ENCODE results near the gene KLRD1. TPM values are rescaled to one million over a fixed set of nuclear protein-coding genes. Genes with fewer than 3 reads are reported as not detected.
"Not testable (repeated sequence)": the region's sequence is repeated elsewhere in the genome, so short reads cannot be mapped to it uniquely, and the experiment has no call there.

Gene KLRD1
- total RNA-seq, 2 donors from 2014 or later: 0.32 to 0.40 TPM

DNA sequence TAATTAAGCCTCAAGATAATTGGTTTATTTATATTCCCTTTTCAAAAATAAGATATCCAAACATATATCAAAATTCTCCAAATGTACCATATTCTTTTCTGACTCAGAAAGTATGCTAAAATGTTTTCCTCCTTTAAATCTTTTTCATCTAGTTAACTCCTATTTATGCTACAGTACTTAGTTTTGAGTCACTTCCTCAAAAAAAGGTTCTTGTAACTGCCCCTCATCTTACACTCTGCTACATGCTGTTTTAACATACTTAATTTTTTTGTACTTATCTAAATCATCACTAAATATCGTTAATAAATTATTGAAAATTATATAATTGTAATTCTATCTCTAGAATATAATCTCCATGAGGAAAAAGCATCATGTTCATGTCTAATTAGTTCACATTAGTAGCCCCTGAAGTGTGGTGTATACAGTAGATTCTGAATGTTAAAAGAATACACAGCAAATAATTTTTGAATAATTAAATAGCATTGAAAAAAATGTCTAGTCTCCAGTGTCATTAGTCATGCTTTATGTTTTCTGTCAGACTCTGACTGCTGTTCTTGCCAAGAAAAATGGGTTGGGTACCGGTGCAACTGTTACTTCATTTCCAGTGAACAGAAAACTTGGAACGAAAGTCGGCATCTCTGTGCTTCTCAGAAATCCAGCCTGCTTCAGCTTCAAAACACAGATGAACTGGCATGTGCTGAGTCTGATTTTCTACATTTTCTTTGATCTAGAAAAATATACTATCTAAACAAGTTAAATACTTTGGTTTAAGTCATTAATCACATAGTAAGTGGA is 3.5 kb downstream of the KLRD1 start:
- Histone ChIP-seq H3K4me3 (no peak overlapping the region), H3K9me3 (no peaks in the 10 kb centered on the region), H3K27ac (no peak overlapping the region), H3K36me3 (no peaks in the 10 kb centered on the region), H3K27me3 (replicated peaks; ENCODE audit: insufficient read depth) (no peaks in the 10 kb centered on the region), H3K4me1 (replicated peaks) (no peaks in the 10 kb centered on the region)
- TF ChIP-seq POLR2A (IDR thresholded peaks at IDR 0.05) (no peak), POLR2AphosphoS5 (IDR thresholded peaks at IDR 0.05) (no peak)
- TF ChIP-seq, protein P1, sequence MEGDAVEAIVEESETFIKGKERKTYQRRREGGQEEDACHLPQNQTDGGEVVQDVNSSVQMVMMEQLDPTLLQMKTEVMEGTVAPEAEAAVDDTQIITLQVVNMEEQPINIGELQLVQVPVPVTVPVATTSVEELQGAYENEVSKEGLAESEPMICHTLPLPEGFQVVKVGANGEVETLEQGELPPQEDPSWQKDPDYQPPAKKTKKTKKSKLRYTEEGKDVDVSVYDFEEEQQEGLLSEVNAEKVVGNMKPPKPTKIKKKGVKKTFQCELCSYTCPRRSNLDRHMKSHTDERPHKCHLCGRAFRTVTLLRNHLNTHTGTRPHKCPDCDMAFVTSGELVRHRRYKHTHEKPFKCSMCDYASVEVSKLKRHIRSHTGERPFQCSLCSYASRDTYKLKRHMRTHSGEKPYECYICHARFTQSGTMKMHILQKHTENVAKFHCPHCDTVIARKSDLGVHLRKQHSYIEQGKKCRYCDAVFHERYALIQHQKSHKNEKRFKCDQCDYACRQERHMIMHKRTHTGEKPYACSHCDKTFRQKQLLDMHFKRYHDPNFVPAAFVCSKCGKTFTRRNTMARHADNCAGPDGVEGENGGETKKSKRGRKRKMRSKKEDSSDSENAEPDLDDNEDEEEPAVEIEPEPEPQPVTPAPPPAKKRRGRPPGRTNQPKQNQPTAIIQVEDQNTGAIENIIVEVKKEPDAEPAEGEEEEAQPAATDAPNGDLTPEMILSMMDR (IDR thresholded peaks at IDR 0.05): no peak
- no peak for DNase-seq (ENCODE audit: low spot score)
- intact Hi-C loops (cut with DNase I): no loop called here
- 33% methylated on average over 4 of the region's 4 CpGs for WGBS

DNA sequence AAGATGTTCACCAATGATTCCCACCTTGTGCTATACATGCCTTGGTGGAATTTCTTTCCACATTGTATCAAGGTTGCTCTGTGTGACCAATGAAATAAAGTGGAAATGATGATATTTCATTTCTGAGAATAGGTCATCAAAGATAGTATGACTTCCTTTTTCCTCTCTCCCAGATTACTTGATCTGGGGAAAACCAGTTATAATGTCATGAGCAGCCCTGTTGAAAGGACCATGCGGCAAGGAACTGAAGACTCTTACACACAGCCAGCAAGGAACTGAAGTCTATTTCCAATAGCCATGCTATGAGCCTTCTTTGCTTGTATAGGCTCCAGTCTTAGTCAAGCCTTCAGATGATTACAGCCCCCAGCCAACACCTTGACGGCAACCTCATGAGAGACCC is 11.7 kb downstream of the KLRD1 start:
- WGBS: 98% methylated on average over 2 of the region's 2 CpGs
- intact Hi-C loops (cut with DNase I): no loop called here
- TF ChIP-seq, protein P1 (IDR thresholded peaks at IDR 0.05): no peak
- no peak for TF ChIP-seq POLR2A (IDR thresholded peaks at IDR 0.05)
- no peak for TF ChIP-seq POLR2AphosphoS5 (IDR thresholded peaks at IDR 0.05)
- DNase-seq (ENCODE audit: low spot score): no peak
- Histone ChIP-seq H3K9me3 (no peaks in the 10 kb centered on the region), H3K36me3 (no peaks in the 10 kb centered on the region), H3K4me3 (no peak overlapping the region), H3K27ac (no peak overlapping the region), H3K27me3 (replicated peaks; ENCODE audit: insufficient read depth) (no peaks in the 10 kb centered on the region), H3K4me1 (replicated peaks) (no peaks in the 10 kb centered on the region)

DNA sequence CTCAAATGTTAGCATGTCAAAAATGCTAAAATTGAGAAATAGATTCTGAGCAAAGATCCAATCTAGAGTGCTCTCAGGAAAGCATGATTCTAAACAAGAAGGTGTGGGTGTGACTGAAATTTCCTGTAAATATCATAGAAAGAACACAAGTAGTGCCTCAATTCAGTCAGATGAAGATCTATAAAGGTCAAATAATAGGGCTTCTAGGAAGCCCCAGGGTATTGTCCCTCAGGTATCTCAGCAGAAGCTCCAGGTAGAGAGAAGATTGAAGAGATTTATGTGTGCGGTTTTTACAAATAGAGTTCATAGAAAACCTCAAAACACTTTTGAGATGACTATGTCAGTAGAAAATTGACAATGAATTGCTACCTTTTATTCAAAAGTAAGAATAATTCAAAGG is 13.0 kb downstream of the KLRD1 start:
- 79% methylated on average over 1 of the region's 1 CpG for WGBS
- H3K4me3 ChIP-seq: no peak overlapping the region
- no peak for DNase-seq (ENCODE audit: low spot score)
- H3K4me1 ChIP-seq (replicated peaks): no peaks in the 10 kb centered on the region
- no peaks in the 10 kb centered on the region for H3K36me3 ChIP-seq
- H3K27me3 ChIP-seq (replicated peaks; ENCODE audit: insufficient read depth): no peaks in the 10 kb centered on the region
- H3K27ac ChIP-seq: no peak overlapping the region
- TF ChIP-seq POLR2A (IDR thresholded peaks at IDR 0.05) (no peak), POLR2AphosphoS5 (IDR thresholded peaks at IDR 0.05) (no peak)
- TF ChIP-seq, protein P1 (IDR thresholded peaks at IDR 0.05): no peak
- H3K9me3 ChIP-seq: no peaks in the 10 kb centered on the region
- intact Hi-C loops (cut with DNase I): no loop called here

DNA sequence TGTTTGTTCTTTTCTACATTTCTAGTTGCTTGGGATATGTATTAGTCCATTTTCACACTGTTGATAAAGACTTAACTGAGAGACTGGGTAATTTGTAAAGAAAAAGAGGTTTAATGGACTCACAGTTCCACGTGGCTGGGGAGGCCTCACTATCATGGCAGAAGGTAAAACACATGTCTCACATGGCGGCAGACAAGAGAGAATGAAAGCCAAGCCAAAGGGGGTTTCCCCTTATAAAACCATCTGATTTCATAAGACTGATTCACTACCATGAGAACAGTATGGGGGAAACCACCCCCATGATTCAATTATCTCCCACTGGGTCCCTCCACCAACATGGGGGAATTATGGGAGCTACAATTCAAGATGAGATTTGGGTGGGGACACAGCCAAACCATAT is 21.0 kb downstream of the KLRD1 start:
- intact Hi-C loops (cut with DNase I); DNase-seq (ENCODE audit: low spot score); H3K36me3 ChIP-seq; H3K9me3 ChIP-seq; H3K4me1 ChIP-seq (replicated peaks); H3K27me3 ChIP-seq (replicated peaks; ENCODE audit: insufficient read depth); H3K27ac ChIP-seq; H3K4me3 ChIP-seq: not testable (repeated sequence)
- WGBS: 40% methylated on average over 2 of the region's 2 CpGs

DNA sequence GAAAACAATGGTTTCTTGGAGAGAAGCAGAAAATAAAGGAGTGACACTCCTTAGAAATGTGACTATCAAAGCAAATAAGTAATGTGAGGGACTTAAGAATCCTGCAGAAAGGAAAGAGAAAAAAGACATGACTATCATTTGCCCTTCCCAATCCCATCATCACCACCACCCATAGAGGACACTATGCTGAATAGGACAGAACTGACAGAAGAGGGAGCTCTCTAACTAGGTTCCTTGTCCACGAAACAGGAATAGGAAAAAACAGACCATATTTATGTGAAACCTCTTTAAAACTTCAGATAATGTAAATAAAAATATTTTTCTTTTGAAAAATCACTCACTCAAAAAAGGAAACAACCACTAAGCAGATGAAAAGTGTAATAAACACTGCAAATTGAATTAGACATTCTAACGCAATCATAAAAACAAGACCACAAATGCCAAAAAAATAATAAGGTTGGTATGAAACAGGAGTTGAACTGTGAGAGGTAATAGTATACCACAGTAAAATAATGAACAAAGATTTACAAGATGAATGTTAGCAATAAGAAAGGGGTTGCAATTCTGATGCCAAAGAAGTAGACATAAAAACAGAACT is 24.1 kb downstream of the KLRD1 start:
- Histone ChIP-seq H3K27ac (no peak overlapping the region), H3K4me1 (replicated peaks) (no peaks in the 10 kb centered on the region), H3K4me3 (no peak overlapping the region), H3K27me3 (replicated peaks; ENCODE audit: insufficient read depth) (no peaks in the 10 kb centered on the region), H3K9me3 (no peaks in the 10 kb centered on the region), H3K36me3 (no peaks in the 10 kb centered on the region)
- intact Hi-C loops (cut with DNase I): loop anchor here (5.0 kb wide), 1 partner anchor 231 kb away; no protein-coding TSS in a partner anchor
- DNase-seq (ENCODE audit: low spot score): peak; percentile 12
- WGBS: 35% methylated on average over 2 of the region's 2 CpGs
- no peak for TF ChIP-seq POLR2A (IDR thresholded peaks at IDR 0.05)
- TF ChIP-seq POLR2AphosphoS5 (IDR thresholded peaks at IDR 0.05): peak; percentile 20
- TF ChIP-seq, protein P1 (IDR thresholded peaks at IDR 0.05): peak in 3 of 4 experiments; percentile 62 to 80 (median 76)

DNA sequence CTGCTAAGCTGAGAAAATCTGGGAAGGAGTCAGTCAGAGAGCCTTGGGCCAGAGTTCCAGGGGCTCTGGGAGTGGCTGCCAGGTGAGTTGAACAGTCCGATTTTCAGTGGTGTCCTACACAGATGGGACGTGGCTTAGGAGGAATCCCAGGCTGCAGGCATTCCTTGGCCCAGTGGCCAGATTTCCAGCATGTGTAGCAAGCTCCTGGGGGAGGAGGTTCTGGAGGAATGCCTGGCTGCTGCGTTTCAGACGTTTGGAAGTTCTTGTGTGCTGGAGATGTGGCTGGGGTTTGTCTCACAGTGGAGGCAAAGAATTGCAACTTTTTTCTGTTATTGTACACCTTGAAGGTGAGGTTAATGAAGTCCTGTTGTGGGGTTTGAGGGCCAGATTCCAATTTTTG is 28.5 kb downstream of the KLRD1 start:
- WGBS: 40% methylated on average over 4 of the region's 4 CpGs
- H3K27me3 ChIP-seq (replicated peaks; ENCODE audit: insufficient read depth); intact Hi-C loops (cut with DNase I); H3K4me3 ChIP-seq; H3K27ac ChIP-seq; H3K36me3 ChIP-seq; DNase-seq (ENCODE audit: low spot score); H3K9me3 ChIP-seq; H3K4me1 ChIP-seq (replicated peaks): not testable (repeated sequence)

DNA sequence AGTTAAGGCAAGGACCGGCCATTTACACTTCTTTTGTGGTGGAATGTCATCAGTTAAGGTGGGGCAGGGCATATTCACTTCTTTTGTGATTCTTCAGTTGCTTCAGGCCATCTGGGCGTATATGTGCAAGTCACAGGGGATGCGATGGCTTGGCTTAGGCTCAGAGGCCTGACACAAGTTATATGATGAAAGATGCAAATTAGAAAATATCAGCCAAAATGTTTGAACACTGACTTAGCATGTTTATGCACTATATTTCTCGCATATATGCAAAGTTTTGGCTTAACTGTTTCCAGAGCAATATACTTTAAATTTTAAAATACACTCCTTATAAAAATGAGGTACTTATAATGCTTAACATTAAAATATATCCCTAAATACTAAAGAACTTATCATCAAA is 30.8 kb downstream of the KLRD1 start:
- H3K4me1 ChIP-seq (replicated peaks); intact Hi-C loops (cut with DNase I); H3K36me3 ChIP-seq; H3K27me3 ChIP-seq (replicated peaks; ENCODE audit: insufficient read depth); DNase-seq (ENCODE audit: low spot score); H3K27ac ChIP-seq; H3K9me3 ChIP-seq; H3K4me3 ChIP-seq: not testable (repeated sequence)
- 81% methylated on average over 4 of the region's 4 CpGs for WGBS

All from prostate gland (tissue), 2 donors.